K562 (cell line): ENCODE data around the gene PLXDC2. TPM values are rescaled to one million over a fixed set of nuclear protein-coding genes. Genes with fewer than 3 reads are reported as not detected.

Source experiments
- ATAC-seq: fragments of 200-7000 bp; cut with Tn5 transposase; 3 replicates; pipeline ENCODE4 v1.9.1; 2020; ENCODE audit warnings: moderate library complexity
- BruUV-seq: library from RNA; stranded (reverse); fragments of 400-500 nt; replicated peaks from 2 replicates; lab custom pipeline; 2021; lab: Mats Ljungman, UMichigan
- CTCF ChIA-PET: fragments of 300-600 bp; formaldehyde crosslinking; extraction: SDS; loops from one replicate; lab custom pipeline; 2021; ENCODE audit warnings: low intra/inter-chr PET ratio; lab: Yijun Ruan, JAX
- POLR2A ChIA-PET: fragments of 300-600, 350-650 bp; sonication (Branson Sonifier 250); formaldehyde crosslinking; extraction: SDS; loops from one replicate; lab custom pipeline; 2021; ENCODE audit warnings: antibody characterized with exemption, inconsistent platforms; lab: Yijun Ruan, JAX
- DNase-seq, 4 experiments: peaks; one replicate each; pipeline versions ENCODE4 v3.0.0 to v3.0.0-alpha.2; 2011 to 2018; ENCODE audit warnings: low spot score in 3 of 4, mixed read lengths in 3 of 4; ENCODE audit errors: extremely low read depth in 1 of 4
- FAIRE-seq: peaks from 2 replicates; lab custom pipeline; 2011; peaks lifted over from hg19 to GRCh38; lab: Jason Lieb, UNC
- H2AFZ ChIP-seq: 2 replicates; pipeline ENCODE4 v1.6.0; 2011; ENCODE audit warnings: low read depth, low read length, control low read depth, inconsistent platforms
- H3K27ac ChIP-seq: fragments of 200-600 bp; 3 replicates; pipeline ENCODE4 v1.8.0; 2011; ENCODE audit warnings: low read depth, mild to moderate bottlenecking, control low read depth, inconsistent platforms, low read length, moderate library complexity, mixed read lengths; ENCODE audit errors: extremely low read depth
- H3K27me3 ChIP-seq, 2 experiments: fragments of 300-600 bp in 1 of 2; 2 replicates in 1 of 2; 3 replicates in 1 of 2; pipeline versions ENCODE4 v1.6.0 to v1.8.0; 2011; ENCODE audit warnings: inconsistent platforms in 2 of 2, low read length in 2 of 2, mild to moderate bottlenecking in 1 of 2, mixed read lengths in 1 of 2, moderate library complexity in 1 of 2; ENCODE audit not compliant: control insufficient read depth in 2 of 2, insufficient read depth in 2 of 2
- H3K36me3 ChIP-seq: fragments of 300-600 bp; 3 replicates; pipeline ENCODE4 v1.8.0; 2011; ENCODE audit warnings: mild to moderate bottlenecking, low read length, inconsistent platforms; ENCODE audit not compliant: control insufficient read depth, insufficient read depth
- H3K4me1 ChIP-seq, 2 experiments: fragments of 200-600 bp in 1 of 2; replicated peaks in 1 of 2; 2 replicates in 1 of 2; 3 replicates in 1 of 2; pipeline versions ENCODE4 v1.5.1 to v1.8.0; 2011; ENCODE audit warnings: inconsistent platforms in 2 of 2, low read length in 2 of 2, mild to moderate bottlenecking in 1 of 2, mixed read lengths in 1 of 2, moderate library complexity in 1 of 2; ENCODE audit not compliant: control insufficient read depth in 2 of 2, insufficient read depth in 2 of 2
- H3K4me2 ChIP-seq: 2 replicates; pipeline ENCODE4 v1.6.1; 2011; ENCODE audit warnings: low read length, control low read depth, inconsistent platforms, mixed read lengths; ENCODE audit not compliant: insufficient read depth
- H3K4me3 ChIP-seq: fragments of 200-600 bp; sonication (generic), shearing (Covaris generic); 2 replicates; pipeline ENCODE4 v1.5.1; 2016; ENCODE audit warnings: control low read depth, inconsistent platforms
- H3K79me2 ChIP-seq: fragments of 200-600 bp; 3 replicates; pipeline ENCODE4 v1.8.0; 2011; ENCODE audit warnings: low read length, inconsistent platforms; ENCODE audit not compliant: control insufficient read depth, insufficient read depth
- H3K9ac ChIP-seq, 2 experiments: 2 replicates each; pipeline versions ENCODE4 v1.6.0 to v1.6.1; 2011; ENCODE audit warnings: low read depth in 2 of 2, low read length in 2 of 2, control low read depth in 1 of 2, inconsistent platforms in 1 of 2, mild to moderate bottlenecking in 1 of 2, mixed read lengths in 1 of 2; ENCODE audit not compliant: insufficient read depth in 1 of 2
- H3K9me1 ChIP-seq: one replicate; pipeline ENCODE4 v1.6.0; 2011; ENCODE audit warnings: inconsistent platforms, mild to moderate bottlenecking, low read length, moderate library complexity; ENCODE audit not compliant: control insufficient read depth, insufficient read depth
- H3K9me3 ChIP-seq: replicated peaks from 2 replicates; pipeline ENCODE4 v1.5.1; 2011; ENCODE audit warnings: low read depth, low read length, inconsistent platforms; ENCODE audit not compliant: control insufficient read depth, insufficient read depth
- H4K20me1 ChIP-seq: replicated peaks from 2 replicates; pipeline ENCODE4 v1.6.1; 2011; ENCODE audit warnings: low read length, inconsistent platforms, mixed read lengths; ENCODE audit not compliant: control insufficient read depth, insufficient read depth
- FOXP1 ChIP-seq: sonication (generic); formaldehyde crosslinking; IDR thresholded peaks from 2 replicates; pipeline ENCODE4 v1.8.0; 2022; ENCODE audit warnings: mild to moderate bottlenecking, missing genetic modification reagents
- XRCC4 ChIP-seq: IDR thresholded peaks from one replicate; pipeline ENCODE4 v1.6.1; 2011; ENCODE audit not compliant: insufficient read depth, insufficient read length; ENCODE audit errors: extremely low read depth
- ZC3H4 ChIP-seq: sonication (generic); formaldehyde crosslinking; IDR thresholded peaks from 2 replicates; pipeline ENCODE4 v1.9.0; 2021; ENCODE audit warnings: missing genetic modification reagents, borderline replicate concordance
- ZKSCAN3 ChIP-seq: fragments of 250-450 bp; sonication (Bioruptor Pico); IDR thresholded peaks from 2 replicates; pipeline ENCODE4 v1.4.0; 2020
- ZKSCAN8 ChIP-seq: fragments of 200-800 bp; sonication (Bioruptor generic); IDR thresholded peaks from 2 replicates; pipeline ENCODE4 v1.6.1; 2016; ENCODE audit warnings: missing genetic modification characterization, missing compliant biosample characterization
- ZNF140 ChIP-seq: fragments of 250-450 bp; sonication (Bioruptor Pico); IDR thresholded peaks from 2 replicates; pipeline ENCODE4 v1.8.0; 2021; ENCODE audit warnings: moderate library complexity, mild to moderate bottlenecking, inconsistent platforms
- ZNF696 ChIP-seq: fragments of 250-450 bp; sonication (Bioruptor Pico); conservative IDR thresholded peaks from 2 replicates; pipeline ENCODE4 v1.4.0; 2020; ENCODE audit warnings: mild to moderate bottlenecking, moderate library complexity
- WGBS: fragments of 100-300 bp; shearing (Covaris generic); methylation state at CpG from one replicate; pipeline ENCODE4 v1.1.6; 2016; ENCODE audit warnings: low coverage, mixed read lengths; ENCODE audit not compliant: insufficient coverage; ENCODE audit errors: missing lambda C conversion rate; 5-methylcytosine and 5-hydroxymethylcytosine counted together
- in situ Hi-C: fragments of 300-500 bp; cut with MboI; formaldehyde crosslinking; loops from 4 replicates; pipeline ENCODE4 v1.15.0; 2018; ENCODE audit warnings: inconsistent platforms, mixed read lengths
- intact Hi-C: fragments of 100-400 bp; cut with micrococcal nuclease; formaldehyde crosslinking; loops from 2 replicates; pipeline ENCODE4 v1.14.2; 2022
- polyA plus RNA-seq, 8 experiments: library from polyadenylated mRNA; depleted of rRNA in 4 of 8; stranded (reverse) in 5 of 8; unstranded in 3 of 8; fragments of >200 nt; fragmentation: Nextera tagmentation in 2 of 8; fragmentation: Illumina TruSeq in 1 of 8; extraction: Ambion mirVana in 2 of 8; extraction: Trizol in 1 of 8; gene quantifications; 2 replicates each; pipeline versions ENCODE4 v1.2.1 to v1.2.3, GENCODE V29; 2011 to 2014; ENCODE audit warnings: inconsistent platforms in 1 of 8, missing spikeins in 1 of 8
- total RNA-seq, 7 experiments: library from RNA; depleted of rRNA in 6 of 7; stranded (reverse); fragments of >200 nt in 6 of 7; fragmentation: Illumina TruSeq in 2 of 7; extraction: Trizol in 2 of 7; gene quantifications; 2 replicates each; pipeline versions ENCODE4 v1.2.1 to v1.2.3, GENCODE V29; 2011 to 2021; ENCODE audit warnings: low replicate concordance in 1 of 7
- TF ChIP-seq, protein P1 (sequence below): fragments of 150-350 bp; IDR thresholded peaks from 2 replicates; pipeline ENCODE4 v1.6.1; 2014; ENCODE audit warnings: low read depth, mild to moderate bottlenecking, low read length, borderline replicate concordance
- TF ChIP-seq, protein P2 (sequence below): fragments of 250-450 bp; sonication (Bioruptor Pico); IDR thresholded peaks from 2 replicates; pipeline ENCODE4 v1.5.0; 2020; ENCODE audit warnings: mild to moderate bottlenecking
- TF ChIP-seq, protein P3 (sequence below): fragments of 450-650 bp; IDR thresholded peaks from 2 replicates; pipeline ENCODE4 v1.6.1; 2016; ENCODE audit warnings: low read depth

Gene PLXDC2
- total and polyA plus RNA-seq, 9 of the 15 experiments (the other 6 are each of a cell fraction or from before 2014, with no cell fraction given) = 0.01 to 0.33 (median 0.10) TPM; not detected in 3

DNA sequence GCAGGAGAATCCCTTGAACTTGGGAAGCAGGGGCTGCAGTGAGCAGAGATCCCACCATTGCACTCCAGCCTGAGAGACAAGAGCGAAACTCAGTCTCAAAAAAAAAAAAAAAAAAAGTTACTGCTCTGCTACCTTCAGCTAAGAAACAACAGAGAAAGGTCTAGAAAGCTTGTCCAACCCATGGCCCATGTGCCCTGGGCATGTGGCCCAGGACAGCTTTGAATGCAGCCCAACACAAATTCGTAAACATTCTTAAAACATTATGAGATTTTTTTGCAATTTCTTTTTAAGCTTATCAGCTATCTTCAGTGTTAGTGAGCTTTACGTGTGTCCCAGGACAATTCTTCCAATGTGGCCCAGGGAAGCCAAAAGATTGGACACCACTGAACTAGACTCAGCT is 22.9 kb downstream of the PLXDC2 start:
- CTCF ChIA-PET = no interaction called here
- no peak for DNase-seq
- in situ Hi-C loops (no loop called here), intact Hi-C loops (no loop called here)
- ATAC-seq = no peak
- Histone ChIP-seq H4K20me1 (no peaks in the 10 kb centered on the region), H3K27me3 (no peaks in the 10 kb centered on the region), H3K4me2 (no peak overlapping the region), H3K9ac (no peak overlapping the region), H3K4me1 (no peaks in the 10 kb centered on the region), H3K27ac (no peak overlapping the region), H3K79me2 (no peaks in the 10 kb centered on the region), H3K36me3 (no peaks in the 10 kb centered on the region), H2AFZ (no peak overlapping the region), H3K4me3 (no peak overlapping the region), H3K9me1 (no peaks in the 10 kb centered on the region), H3K9me3 (no peaks in the 10 kb centered on the region)
- 4% methylated on average over 2 of the region's 3 CpGs for WGBS
- BruUV-seq = no TSS peak
- FAIRE-seq = no peak
- POLR2A ChIA-PET = no interaction called here
- TF ChIP-seq ZNF140 (CRISPR knock-in tag) (no peak), FOXP1 (CRISPR knock-in tag) (no peak), ZKSCAN3 (CRISPR knock-in tag) (no peak), XRCC4 (no peak), ZC3H4 (CRISPR knock-in tag) (no peak), ZKSCAN8 (no peak), ZNF696 (no peak)
- TF ChIP-seq, protein P1, sequence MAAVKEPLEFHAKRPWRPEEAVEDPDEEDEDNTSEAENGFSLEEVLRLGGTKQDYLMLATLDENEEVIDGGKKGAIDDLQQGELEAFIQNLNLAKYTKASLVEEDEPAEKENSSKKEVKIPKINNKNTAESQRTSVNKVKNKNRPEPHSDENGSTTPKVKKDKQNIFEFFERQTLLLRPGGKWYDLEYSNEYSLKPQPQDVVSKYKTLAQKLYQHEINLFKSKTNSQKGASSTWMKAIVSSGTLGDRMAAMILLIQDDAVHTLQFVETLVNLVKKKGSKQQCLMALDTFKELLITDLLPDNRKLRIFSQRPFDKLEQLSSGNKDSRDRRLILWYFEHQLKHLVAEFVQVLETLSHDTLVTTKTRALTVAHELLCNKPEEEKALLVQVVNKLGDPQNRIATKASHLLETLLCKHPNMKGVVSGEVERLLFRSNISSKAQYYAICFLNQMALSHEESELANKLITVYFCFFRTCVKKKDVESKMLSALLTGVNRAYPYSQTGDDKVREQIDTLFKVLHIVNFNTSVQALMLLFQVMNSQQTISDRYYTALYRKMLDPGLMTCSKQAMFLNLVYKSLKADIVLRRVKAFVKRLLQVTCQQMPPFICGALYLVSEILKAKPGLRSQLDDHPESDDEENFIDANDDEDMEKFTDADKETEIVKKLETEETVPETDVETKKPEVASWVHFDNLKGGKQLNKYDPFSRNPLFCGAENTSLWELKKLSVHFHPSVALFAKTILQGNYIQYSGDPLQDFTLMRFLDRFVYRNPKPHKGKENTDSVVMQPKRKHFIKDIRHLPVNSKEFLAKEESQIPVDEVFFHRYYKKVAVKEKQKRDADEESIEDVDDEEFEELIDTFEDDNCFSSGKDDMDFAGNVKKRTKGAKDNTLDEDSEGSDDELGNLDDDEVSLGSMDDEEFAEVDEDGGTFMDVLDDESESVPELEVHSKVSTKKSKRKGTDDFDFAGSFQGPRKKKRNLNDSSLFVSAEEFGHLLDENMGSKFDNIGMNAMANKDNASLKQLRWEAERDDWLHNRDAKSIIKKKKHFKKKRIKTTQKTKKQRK = no peak
- TF ChIP-seq, protein P2, sequence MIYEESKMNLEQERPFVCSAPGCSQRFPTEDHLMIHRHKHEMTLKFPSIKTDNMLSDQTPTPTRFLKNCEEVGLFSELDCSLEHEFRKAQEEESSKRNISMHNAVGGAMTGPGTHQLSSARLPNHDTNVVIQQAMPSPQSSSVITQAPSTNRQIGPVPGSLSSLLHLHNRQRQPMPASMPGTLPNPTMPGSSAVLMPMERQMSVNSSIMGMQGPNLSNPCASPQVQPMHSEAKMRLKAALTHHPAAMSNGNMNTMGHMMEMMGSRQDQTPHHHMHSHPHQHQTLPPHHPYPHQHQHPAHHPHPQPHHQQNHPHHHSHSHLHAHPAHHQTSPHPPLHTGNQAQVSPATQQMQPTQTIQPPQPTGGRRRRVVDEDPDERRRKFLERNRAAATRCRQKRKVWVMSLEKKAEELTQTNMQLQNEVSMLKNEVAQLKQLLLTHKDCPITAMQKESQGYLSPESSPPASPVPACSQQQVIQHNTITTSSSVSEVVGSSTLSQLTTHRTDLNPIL (CRISPR knock-in tag) = no peak
- TF ChIP-seq, protein P3, sequence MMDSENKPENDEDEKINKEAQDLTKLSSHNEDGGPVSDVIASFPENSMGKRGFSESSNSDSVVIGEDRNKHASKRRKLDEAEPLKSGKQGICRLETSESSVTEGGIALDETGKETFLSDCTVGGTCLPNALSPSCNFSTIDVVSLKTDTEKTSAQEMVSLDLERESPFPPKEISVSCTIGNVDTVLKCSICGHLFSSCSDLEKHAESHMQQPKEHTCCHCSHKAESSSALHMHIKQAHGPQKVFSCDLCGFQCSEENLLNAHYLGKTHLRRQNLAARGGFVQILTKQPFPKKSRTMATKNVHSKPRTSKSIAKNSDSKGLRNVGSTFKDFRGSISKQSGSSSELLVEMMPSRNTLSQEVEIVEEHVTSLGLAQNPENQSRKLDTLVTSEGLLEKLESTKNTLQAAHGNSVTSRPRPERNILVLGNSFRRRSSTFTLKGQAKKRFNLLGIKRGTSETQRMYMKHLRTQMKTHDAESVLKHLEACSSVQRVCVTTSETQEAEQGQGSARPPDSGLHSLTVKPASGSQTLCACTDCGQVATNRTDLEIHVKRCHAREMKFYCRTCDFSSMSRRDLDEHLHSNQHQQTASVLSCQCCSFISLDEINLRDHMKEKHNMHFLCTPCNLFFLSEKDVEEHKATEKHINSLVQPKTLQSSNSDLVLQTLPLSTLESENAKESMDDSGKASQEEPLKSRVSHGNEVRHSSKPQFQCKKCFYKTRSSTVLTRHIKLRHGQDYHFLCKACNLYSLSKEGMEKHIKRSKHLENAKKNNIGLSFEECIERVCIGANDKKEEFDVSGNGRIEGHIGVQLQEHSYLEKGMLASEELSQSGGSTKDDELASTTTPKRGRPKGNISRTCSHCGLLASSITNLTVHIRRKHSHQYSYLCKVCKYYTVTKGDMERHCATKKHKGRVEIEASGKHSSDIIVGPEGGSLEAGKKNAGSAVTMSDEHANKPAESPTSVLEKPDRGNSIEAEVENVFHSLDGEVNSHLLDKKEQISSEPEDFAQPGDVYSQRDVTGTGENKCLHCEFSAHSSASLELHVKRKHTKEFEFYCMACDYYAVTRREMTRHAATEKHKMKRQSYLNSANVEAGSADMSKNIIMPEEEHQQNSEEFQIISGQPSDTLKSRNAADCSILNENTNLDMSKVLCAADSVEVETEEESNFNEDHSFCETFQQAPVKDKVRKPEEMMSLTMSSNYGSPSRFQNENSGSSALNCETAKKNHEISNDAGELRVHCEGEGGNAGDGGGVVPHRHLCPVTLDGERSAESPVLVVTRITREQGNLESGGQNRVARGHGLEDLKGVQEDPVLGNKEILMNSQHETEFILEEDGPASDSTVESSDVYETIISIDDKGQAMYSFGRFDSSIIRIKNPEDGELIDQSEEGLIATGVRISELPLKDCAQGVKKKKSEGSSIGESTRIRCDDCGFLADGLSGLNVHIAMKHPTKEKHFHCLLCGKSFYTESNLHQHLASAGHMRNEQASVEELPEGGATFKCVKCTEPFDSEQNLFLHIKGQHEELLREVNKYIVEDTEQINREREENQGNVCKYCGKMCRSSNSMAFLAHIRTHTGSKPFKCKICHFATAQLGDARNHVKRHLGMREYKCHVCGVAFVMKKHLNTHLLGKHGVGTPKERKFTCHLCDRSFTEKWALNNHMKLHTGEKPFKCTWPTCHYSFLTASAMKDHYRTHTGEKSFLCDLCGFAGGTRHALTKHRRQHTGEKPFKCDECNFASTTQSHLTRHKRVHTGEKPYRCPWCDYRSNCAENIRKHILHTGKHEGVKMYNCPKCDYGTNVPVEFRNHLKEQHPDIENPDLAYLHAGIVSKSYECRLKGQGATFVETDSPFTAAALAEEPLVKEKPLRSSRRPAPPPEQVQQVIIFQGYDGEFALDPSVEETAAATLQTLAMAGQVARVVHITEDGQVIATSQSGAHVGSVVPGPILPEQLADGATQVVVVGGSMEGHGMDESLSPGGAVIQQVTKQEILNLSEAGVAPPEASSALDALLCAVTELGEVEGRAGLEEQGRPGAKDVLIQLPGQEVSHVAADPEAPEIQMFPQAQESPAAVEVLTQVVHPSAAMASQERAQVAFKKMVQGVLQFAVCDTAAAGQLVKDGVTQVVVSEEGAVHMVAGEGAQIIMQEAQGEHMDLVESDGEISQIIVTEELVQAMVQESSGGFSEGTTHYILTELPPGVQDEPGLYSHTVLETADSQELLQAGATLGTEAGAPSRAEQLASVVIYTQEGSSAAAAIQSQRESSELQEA = no peak
